ENCODE measurements around the gene PKD1L1. TPM values are rescaled to one million over a fixed set of nuclear protein-coding genes. Genes with fewer than 3 reads are reported as not detected.

The PKD1L1 gene
- polyA plus RNA-seq, 1 donor (not counting 4 experiments of a cell fraction or from before 2014, with no cell fraction given): 0.04 TPM

DNA sequence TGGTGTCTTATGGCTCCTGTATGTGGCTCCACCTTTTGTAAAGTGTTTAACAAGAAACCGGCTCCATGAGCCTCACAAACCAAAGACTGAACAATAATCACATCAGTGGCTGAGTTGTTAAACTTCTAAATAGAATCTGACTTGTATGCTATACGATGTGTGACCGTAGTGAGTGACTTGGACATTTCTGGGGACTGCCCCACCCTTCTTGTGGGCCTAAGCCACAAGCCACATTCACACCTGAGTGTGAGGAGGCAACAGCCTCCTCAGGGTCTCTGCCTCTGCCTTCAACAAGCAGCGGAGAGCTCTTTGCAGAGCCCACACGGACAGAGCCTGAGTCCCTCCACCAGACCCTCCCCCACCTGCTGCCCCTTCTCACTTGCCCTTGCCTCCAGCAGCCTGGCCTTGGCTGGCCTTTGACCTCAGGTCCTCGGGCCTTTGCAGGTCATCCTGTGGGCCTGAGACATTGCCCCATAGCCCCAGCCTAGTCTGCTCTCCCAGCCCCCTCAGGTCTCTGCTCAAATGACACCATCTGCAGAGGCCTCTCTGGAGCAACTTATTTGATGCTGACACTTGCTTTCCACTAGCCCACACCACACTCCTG lies 209.6 kb downstream of the PKD1L1 start:
- dilution Hi-C loops (cut with MboI; ENCODE audit: extremely low pct_ligation_motif_present, low sequenced_read_pairs): no loop called here
- Histone ChIP-seq H3K4me1 (ENCODE audit: control insufficient read depth, extremely low read depth, insufficient read depth, low read length) (no peaks in the 10 kb centered on the region), H3K27me3 (ENCODE audit: control insufficient read depth, extremely low read depth, insufficient read depth, low read length) (peaks cover 4% of the 10 kb centered on the region), H3K79me2 (ENCODE audit: control insufficient read depth, insufficient read depth, low read length) (no peaks in the 10 kb centered on the region), H3K4me3 (ENCODE audit: control insufficient read depth in 2 of 3, extremely low read depth in 1 of 3, insufficient read depth in 2 of 3, low read depth in 1 of 3, low read length in 3 of 3) (no peak overlapping the region), H3K9me1 (ENCODE audit: control insufficient read depth, extremely low read depth, insufficient read depth, low read length) (no peaks in the 10 kb centered on the region), H3K9ac (ENCODE audit: control insufficient read depth, extremely low read depth, insufficient read depth, low read length) (no peak overlapping the region), H3K36me3 (ENCODE audit: control insufficient read depth in 2 of 2, extremely low read depth in 1 of 2, insufficient read depth in 2 of 2, low read length in 2 of 2) (no peaks in the 10 kb centered on the region), H2AFZ (ENCODE audit: control insufficient read depth, low read length) (no peak overlapping the region), H3K27ac (ENCODE audit: control insufficient read depth, insufficient read depth, low read length) (no peak overlapping the region), H4K20me1 (ENCODE audit: control insufficient read depth, extremely low read depth, insufficient read depth, low read length) (no peaks in the 10 kb centered on the region), H3K9me3 (ENCODE audit: control insufficient read depth, low read depth, low read length) (no peaks in the 10 kb centered on the region), H3K4me2 (ENCODE audit: control insufficient read depth, extremely low read depth, insufficient read depth, low read depth, low read length) (no peak overlapping the region)
- no peak for FAIRE-seq
- TF ChIP-seq, protein P1, sequence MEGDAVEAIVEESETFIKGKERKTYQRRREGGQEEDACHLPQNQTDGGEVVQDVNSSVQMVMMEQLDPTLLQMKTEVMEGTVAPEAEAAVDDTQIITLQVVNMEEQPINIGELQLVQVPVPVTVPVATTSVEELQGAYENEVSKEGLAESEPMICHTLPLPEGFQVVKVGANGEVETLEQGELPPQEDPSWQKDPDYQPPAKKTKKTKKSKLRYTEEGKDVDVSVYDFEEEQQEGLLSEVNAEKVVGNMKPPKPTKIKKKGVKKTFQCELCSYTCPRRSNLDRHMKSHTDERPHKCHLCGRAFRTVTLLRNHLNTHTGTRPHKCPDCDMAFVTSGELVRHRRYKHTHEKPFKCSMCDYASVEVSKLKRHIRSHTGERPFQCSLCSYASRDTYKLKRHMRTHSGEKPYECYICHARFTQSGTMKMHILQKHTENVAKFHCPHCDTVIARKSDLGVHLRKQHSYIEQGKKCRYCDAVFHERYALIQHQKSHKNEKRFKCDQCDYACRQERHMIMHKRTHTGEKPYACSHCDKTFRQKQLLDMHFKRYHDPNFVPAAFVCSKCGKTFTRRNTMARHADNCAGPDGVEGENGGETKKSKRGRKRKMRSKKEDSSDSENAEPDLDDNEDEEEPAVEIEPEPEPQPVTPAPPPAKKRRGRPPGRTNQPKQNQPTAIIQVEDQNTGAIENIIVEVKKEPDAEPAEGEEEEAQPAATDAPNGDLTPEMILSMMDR (optimal IDR thresholded peaks at IDR 0.05 in 1 of 3, IDR thresholded peaks at IDR 0.05 in 1 of 3, conservative IDR thresholded peaks at IDR 0.05 in 1 of 3; ENCODE audit: extremely low read depth in 1 of 3, insufficient read depth in 2 of 3, low read length in 3 of 3): no peak
- TF ChIP-seq EZH2 (IDR thresholded peaks at IDR 0.05; ENCODE audit: low read length): no peak
- DNase-seq (ENCODE audit: low read depth, low spot score): no peak

DNA sequence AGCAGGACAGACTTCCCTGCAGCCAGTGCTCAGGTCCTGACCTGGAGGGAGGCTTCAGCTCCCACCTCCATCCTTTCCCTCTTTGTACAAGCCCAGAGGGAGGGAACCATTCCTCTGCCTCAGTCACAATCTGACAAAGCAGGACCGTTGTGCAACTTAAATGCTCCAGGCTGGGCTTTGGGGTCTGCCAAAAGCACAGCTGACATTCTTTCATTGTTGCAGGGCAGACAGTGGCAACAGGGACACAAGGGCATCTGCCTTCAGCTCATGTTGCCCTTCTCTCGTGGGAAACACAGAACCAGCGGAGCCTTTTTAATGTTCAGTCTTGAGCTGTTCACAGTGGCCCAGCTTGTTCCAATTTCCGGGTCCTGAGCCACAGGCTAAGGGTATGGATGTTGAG lies 210.7 kb downstream of the PKD1L1 start:
- Histone ChIP-seq H3K79me2 (ENCODE audit: control insufficient read depth, insufficient read depth, low read length) (no peaks in the 10 kb centered on the region), H3K9ac (ENCODE audit: control insufficient read depth, extremely low read depth, insufficient read depth, low read length) (no peak overlapping the region), H3K9me1 (ENCODE audit: control insufficient read depth, extremely low read depth, insufficient read depth, low read length) (no peaks in the 10 kb centered on the region), H3K4me3 (ENCODE audit: control insufficient read depth in 2 of 3, extremely low read depth in 1 of 3, insufficient read depth in 2 of 3, low read depth in 1 of 3, low read length in 3 of 3) (no peak overlapping the region), H3K4me2 (ENCODE audit: control insufficient read depth, extremely low read depth, insufficient read depth, low read depth, low read length) (no peak overlapping the region), H3K36me3 (ENCODE audit: control insufficient read depth in 2 of 2, extremely low read depth in 1 of 2, insufficient read depth in 2 of 2, low read length in 2 of 2) (no peaks in the 10 kb centered on the region), H3K9me3 (ENCODE audit: control insufficient read depth, low read depth, low read length) (no peaks in the 10 kb centered on the region), H3K27me3 (ENCODE audit: control insufficient read depth, extremely low read depth, insufficient read depth, low read length) (peaks cover 4% of the 10 kb centered on the region), H3K4me1 (ENCODE audit: control insufficient read depth, extremely low read depth, insufficient read depth, low read length) (no peaks in the 10 kb centered on the region), H3K27ac (ENCODE audit: control insufficient read depth, insufficient read depth, low read length) (no peak overlapping the region), H4K20me1 (ENCODE audit: control insufficient read depth, extremely low read depth, insufficient read depth, low read length) (no peaks in the 10 kb centered on the region), H2AFZ (ENCODE audit: control insufficient read depth, low read length) (no peak overlapping the region)
- TF ChIP-seq, protein P1 (optimal IDR thresholded peaks at IDR 0.05 in 1 of 3, IDR thresholded peaks at IDR 0.05 in 1 of 3, conservative IDR thresholded peaks at IDR 0.05 in 1 of 3; ENCODE audit: extremely low read depth in 1 of 3, insufficient read depth in 2 of 3, low read length in 3 of 3): no peak
- no peak for TF ChIP-seq EZH2 (IDR thresholded peaks at IDR 0.05; ENCODE audit: low read length)
- dilution Hi-C loops (cut with MboI; ENCODE audit: extremely low pct_ligation_motif_present, low sequenced_read_pairs): no loop called here
- FAIRE-seq: no peak
- DNase-seq (ENCODE audit: low read depth, low spot score): no peak
